B cell (primary cell): ENCODE data around the gene UBE2J2.

Experiments used
- CTCF ChIP-seq: fragments of 200-600 bp; IDR thresholded peaks from one replicate; pipeline ENCODE4 v1.8.0; 2022; ENCODE audit warnings: antibody characterized with exemption, mild to moderate bottlenecking
- EZH2 ChIP-seq: IDR thresholded peaks from 2 replicates; pipeline ENCODE4 v1.6.1; 2012; ENCODE audit warnings: borderline replicate concordance, low read depth, mild to moderate bottlenecking, moderate library complexity, low read length; ENCODE audit not compliant: insufficient read depth, poor library complexity, severe bottlenecking

GRCh38 chr1:1225913-1226312, 47.7 kb downstream of the UBE2J2 start:
- TF ChIP-seq CTCF (no peak), EZH2 (no peak)
